Type B pancreatic cell (in vitro differentiated cells): Measurements from ENCODE around the gene MRPL3. TPM values are rescaled to one million over a fixed set of nuclear protein-coding genes. Genes with fewer than 3 reads are reported as not detected.
"Not testable (repeated sequence)": the region's sequence is repeated elsewhere in the genome, so short reads cannot be mapped to it uniquely, and the experiment has no call there.

Source experiments
- DNase-seq: peaks from one replicate; pipeline ENCODE4 v3.0.0; 2021; ENCODE audit warnings: mixed read lengths; ENCODE audit not compliant: unreplicated experiment; ENCODE audit errors: extremely low spot score
- H3K27ac Mint-ChIP-seq: 2 replicates; pipeline ENCODE4 v1.8.0; 2021; ENCODE audit warnings: mild to moderate bottlenecking, mixed read lengths
- H3K27me3 Mint-ChIP-seq: 2 replicates; pipeline ENCODE4 v1.8.0; 2021; ENCODE audit warnings: mixed read lengths
- H3K36me3 Mint-ChIP-seq: 2 replicates; pipeline ENCODE4 v1.8.0; 2021; ENCODE audit warnings: mixed read lengths
- H3K4me1 Mint-ChIP-seq: one replicate; pipeline ENCODE4 v1.8.0; 2021; ENCODE audit warnings: mixed read lengths; ENCODE audit not compliant: unreplicated experiment
- H3K4me3 Mint-ChIP-seq: 2 replicates; pipeline ENCODE4 v1.8.0; 2021; ENCODE audit warnings: mild to moderate bottlenecking, mixed read lengths
- H3K9me3 Mint-ChIP-seq: 2 replicates; pipeline ENCODE4 v1.8.0; 2021; ENCODE audit warnings: mixed read lengths
- CTCF ChIP-seq: fragments of 200-600 bp; sonication (generic); conservative IDR thresholded peaks from 2 replicates; pipeline ENCODE4 v1.5.0; 2021; ENCODE audit warnings: antibody characterized with exemption, mild to moderate bottlenecking
- total RNA-seq: library from RNA; stranded (reverse); gene quantifications from 2 replicates; pipeline ENCODE4 v1.2.1, GENCODE V29; 2021; ENCODE audit warnings: low replicate concordance

Gene MRPL3
- total RNA-seq, 1 donor from 2014 or later: 96.2 TPM

- Mint-ChIP-seq H3K36me3 (peaks cover 33% of the 10 kb centered on the region), H3K4me1 (no peaks in the 10 kb centered on the region), H3K27ac (no peak overlapping the region), H3K4me3 (no peak overlapping the region), H3K9me3 (no peaks in the 10 kb centered on the region), H3K27me3 (no peaks in the 10 kb centered on the region)
- no peak for TF ChIP-seq CTCF
- DNase-seq: no peak
Measured at GRCh38 chr3:131494706-131495105, 8.1 kb downstream of the MRPL3 start.

- H3K9me3 Mint-ChIP-seq: no peaks in the 10 kb centered on the region
- no peak overlapping the region for H3K27ac Mint-ChIP-seq
- no peak overlapping the region for H3K4me3 Mint-ChIP-seq
- DNase-seq: no peak
- TF ChIP-seq CTCF: no peak
- H3K4me1 Mint-ChIP-seq: no peaks in the 10 kb centered on the region
- no peaks in the 10 kb centered on the region for H3K27me3 Mint-ChIP-seq
- peaks cover 28% of the 10 kb centered on the region for H3K36me3 Mint-ChIP-seq
Measured at GRCh38 chr3:131491775-131492174, 11.0 kb downstream of the MRPL3 start.

GRCh38 chr3:131491084-131491483 is 11.7 kb downstream of the MRPL3 start:
- no peak overlapping the region for H3K4me3 Mint-ChIP-seq
- H3K9me3 Mint-ChIP-seq: no peaks in the 10 kb centered on the region
- H3K36me3 Mint-ChIP-seq: peaks cover 28% of the 10 kb centered on the region
- DNase-seq: no peak
- no peaks in the 10 kb centered on the region for H3K27me3 Mint-ChIP-seq
- no peak overlapping the region for H3K27ac Mint-ChIP-seq
- H3K4me1 Mint-ChIP-seq: no peaks in the 10 kb centered on the region
- TF ChIP-seq CTCF: no peak

GRCh38 chr3:131486545-131486944 is 16.2 kb downstream of the MRPL3 start:
- not testable (repeated sequence) for H3K27me3 Mint-ChIP-seq, H3K27ac Mint-ChIP-seq, H3K4me3 Mint-ChIP-seq, H3K9me3 Mint-ChIP-seq, H3K4me1 Mint-ChIP-seq, DNase-seq
- H3K36me3 Mint-ChIP-seq: peaks cover 21% of the 10 kb centered on the region

GRCh38 chr3:131485119-131485518 is 17.7 kb downstream of the MRPL3 start:
- no peak for DNase-seq
- peaks cover 23% of the 10 kb centered on the region for H3K36me3 Mint-ChIP-seq
- H3K4me1 Mint-ChIP-seq: no peaks in the 10 kb centered on the region
- TF ChIP-seq CTCF: no peak
- no peaks in the 10 kb centered on the region for H3K9me3 Mint-ChIP-seq
- no peak overlapping the region for H3K27ac Mint-ChIP-seq
- H3K27me3 Mint-ChIP-seq: no peaks in the 10 kb centered on the region
- H3K4me3 Mint-ChIP-seq: no peak overlapping the region

GRCh38 chr3:131484496-131485111 is 18.2 kb downstream of the MRPL3 start:
- Mint-ChIP-seq H3K4me1 (no peaks in the 10 kb centered on the region), H3K36me3 (peaks cover 26% of the 10 kb centered on the region), H3K4me3 (no peak overlapping the region), H3K9me3 (no peaks in the 10 kb centered on the region), H3K27ac (no peak overlapping the region), H3K27me3 (no peaks in the 10 kb centered on the region)
- TF ChIP-seq CTCF: no peak
- DNase-seq: no peak
